GM18526 (cell line): ENCODE data around the gene CD2.

ENCODE experiments used
- POLR2A ChIP-seq: IDR thresholded peaks from 3 replicates; pipeline ENCODE4 v1.6.1; 2011; ENCODE audit not compliant: insufficient read length; ENCODE audit errors: extremely low read depth

Gene CD2

DNA sequence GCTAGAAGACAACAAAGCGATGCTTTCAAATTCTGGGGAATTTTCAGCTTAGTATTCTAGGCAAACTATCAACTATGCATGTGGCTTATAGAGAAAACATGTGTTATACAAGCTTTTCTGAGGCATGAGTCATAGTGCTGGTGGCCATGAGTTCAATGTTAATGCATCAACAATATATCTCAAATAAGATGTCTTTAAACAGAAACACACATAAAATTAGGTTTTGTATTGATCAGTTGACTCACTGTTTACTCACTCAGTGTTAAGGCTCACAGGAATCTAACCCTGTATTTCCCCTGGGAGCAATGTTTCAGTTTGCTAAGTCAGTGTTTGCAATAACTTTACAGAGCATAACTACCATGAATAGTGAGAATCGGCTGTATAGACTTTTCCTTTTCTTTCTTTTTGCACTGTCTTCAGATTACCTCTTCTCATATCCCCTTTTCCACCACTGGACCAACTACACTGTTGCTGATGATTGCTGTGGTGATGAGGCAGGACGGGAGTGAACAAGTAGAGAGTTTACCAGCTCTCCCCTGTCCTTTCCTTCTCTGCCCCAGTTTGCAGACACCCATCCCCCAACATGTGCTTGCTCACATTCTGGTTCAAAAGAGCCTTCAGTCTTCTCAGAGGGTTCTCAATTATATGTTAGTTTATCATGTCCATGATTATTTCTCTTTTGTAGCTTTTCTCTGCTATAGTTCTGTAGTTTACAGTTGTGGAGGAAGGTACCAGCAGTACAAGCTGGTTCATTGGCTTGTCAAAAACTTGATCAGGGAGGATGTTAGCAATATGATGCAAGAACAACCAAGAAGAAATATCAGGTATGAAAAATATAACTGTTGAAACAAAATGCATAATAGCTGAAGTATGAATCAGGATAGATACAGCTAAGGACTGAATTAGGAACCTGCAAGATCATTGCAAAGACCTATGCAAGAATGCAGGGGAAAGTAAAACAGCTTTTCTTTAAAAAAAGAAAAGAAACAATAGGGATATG is 23.9 kb downstream of the CD2 start:
- no peak for TF ChIP-seq POLR2A

DNA sequence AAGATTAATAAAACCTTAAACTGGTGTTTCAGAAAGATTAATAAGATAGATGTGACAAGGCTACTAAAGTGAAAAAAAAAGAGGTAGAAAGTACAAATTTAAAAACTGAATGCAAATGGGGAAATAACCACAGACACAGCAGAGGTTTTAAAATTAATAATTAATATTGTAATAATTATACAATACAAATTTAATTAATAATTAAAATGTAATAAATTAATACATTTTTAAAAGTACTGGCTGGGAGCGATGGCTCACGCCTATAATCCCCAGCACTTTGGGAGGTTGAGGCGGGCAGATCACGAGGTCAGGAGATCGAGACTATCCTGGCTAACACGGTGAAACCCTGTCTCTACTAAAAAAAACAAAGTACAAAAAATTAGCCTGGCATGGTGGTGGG is 26.8 kb downstream of the CD2 start:
- no peak for TF ChIP-seq POLR2A

DNA sequence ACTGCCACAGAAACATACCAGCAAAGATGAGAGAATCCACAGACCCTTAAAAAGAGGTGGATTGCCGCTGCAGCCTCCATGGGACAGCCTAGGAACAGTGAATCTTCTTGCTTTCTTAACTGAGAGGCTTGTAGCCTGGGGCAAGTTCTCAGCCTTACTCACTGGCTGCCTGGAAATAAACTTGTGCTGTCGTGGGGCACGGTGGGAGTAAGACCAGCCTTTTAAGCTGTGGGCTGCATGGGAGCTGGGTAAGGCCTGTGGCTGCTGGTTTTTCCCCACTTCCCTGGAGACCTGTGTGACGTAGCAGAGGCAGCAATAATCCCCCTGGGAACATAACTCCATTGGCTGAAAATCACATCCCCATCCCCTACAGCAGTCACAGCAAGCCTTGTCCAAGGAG is 30.8 kb downstream of the CD2 start:
- no peak for TF ChIP-seq POLR2A

DNA sequence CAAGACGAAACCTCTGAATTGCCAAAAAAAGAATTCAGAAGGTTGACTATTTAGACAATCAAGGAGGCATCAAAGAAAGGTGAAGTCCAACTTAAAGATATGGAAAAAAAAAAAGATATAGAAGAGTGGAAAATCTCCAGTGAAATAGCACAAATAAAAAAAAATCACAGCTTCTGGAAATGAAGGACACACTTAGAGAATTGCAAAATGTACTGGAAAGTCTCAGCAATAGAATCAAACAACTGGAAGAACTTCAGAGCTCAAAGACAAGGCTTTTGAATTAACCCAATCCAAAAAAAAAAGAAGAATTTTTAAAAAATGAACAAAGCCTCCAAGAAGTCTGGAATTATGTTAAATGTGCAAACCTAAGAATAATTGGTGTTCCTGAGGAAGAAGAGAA is 31.8 kb downstream of the CD2 start:
- no peak for TF ChIP-seq POLR2A

DNA sequence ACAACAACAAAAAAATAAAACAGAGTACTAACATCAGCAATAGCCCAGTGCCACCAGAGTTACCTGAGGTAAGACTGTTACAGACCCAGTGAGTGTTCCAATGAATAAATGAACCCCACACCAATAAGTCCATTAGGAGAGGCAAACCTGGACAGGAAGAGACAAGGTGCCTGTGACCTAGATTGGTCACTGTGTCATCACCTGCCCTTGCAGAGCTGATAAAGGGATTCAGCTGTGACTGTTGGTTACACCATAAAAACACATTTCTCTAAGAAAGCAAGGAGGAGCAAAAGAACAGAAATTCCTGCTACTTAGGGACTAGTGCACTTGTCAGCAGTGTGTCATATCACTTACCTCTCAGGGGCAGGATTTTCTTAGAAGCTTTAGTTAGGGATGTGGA is 37.5 kb downstream of the CD2 start:
- no peak for TF ChIP-seq POLR2A

DNA sequence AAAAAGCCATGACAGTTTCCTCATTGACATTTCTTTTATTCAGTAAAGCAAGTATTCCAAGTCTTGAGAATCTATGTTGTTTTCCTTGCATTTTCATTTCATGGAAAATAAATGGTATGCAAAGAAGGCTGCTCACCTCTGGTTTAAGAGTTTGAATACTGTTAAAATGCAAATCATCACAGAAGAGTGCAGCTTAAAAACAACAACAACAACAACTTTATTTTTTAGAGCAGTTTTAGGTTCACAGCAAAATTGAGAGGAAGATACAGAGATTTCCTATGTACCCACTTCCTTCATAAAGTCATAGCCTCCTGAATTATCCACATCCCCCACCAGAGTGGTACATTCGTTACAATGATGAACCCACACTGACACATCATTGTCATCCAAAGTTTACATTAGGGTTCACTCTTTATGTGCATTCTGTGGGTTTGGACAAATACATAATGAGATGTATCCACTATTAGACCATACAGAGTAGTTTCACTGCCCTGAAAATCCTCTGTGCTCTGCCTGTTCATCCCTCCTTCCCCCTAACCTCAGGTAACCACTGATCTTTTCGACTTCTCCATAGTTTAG is 39.2 kb downstream of the CD2 start:
- no peak for TF ChIP-seq POLR2A

DNA sequence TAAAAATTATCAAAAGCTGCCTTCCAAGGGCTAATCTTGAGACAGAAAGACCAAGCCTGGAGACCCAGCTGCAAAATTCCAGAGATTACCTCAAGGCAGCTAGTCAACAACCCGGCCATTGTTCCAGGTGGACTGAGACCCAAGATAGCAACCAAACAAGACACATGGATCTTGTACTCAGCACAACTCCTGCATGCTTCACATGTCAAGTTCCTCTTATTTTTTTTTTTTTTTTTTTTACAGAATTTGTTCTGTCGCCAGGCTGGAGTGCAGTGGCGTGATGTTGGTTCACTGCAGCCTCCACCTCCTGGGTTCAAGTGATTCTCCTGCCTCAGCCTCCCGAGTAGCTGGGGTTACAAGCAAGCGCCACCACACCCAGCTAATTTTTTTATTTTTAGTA is 40.1 kb downstream of the CD2 start:
- no peak for TF ChIP-seq POLR2A

DNA sequence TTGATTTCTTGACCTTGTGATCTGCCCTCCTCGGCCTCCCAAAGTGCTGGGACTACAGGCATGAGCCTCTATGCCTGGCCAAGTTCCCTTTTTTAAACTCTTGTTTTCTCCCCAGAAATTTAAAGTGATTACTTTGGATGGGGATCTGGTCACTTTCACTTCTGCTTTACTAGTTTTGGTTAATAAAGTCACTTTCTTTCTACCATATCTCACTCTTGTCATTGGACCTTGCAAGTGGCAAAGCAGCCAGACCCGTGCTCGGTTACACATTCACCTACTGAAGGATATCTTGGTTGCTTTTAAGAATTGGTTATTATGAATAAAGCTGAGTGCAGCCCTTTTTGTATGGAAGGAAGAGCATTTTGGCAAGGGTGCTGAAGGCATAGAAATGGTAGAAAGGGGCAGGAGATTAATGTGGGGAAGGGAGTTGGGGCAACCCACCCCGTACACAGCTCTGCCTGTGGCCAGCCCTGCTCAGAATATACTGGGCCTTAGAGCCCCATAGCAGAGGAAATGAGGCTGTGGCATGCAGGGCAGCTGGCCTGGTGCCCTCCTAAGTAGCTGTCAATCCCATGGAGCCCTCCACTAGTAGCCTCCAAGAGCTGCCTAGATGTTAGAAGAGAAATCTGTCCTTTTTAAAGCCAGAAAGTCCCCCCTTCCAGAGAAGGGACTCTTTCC is 40.7 kb downstream of the CD2 start:
- TF ChIP-seq POLR2A, result no peak

DNA sequence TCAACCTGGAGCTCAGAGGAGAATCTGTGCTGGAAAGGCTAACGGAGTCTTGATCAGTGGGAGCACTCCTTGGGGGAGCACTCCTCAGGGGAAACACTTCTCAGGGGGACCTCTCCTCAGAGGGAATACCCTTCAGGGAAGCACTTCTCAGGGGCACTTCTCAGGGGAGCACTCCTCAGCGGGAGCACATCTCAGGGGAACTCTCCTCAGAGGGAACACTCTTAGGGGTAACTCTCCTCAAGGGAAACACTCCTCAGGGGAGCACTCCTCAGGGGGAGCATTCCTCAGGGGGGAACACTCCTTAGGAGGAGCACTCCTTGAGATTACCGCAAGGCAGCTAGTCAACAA is 41.2 kb downstream of the CD2 start:
- no peak for TF ChIP-seq POLR2A

DNA sequence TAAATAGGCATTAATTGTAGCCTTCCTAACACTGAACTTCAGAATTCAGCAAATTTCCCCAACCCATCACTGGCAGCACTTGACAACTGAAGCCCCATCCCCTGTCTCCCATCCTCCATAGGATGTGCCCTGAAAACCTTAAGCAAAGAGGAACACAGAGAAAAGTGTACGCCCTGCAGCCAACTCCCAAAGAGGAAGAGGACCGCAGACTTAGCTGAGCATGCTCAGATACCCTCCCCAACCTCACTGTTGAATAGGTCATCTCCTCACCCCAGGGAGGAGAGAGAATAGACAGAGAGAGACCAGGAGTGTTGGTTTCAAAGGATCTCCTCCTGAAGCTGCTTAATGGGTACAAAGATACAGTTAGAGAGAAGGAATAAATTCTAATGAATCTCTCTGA is 50.5 kb downstream of the CD2 start:
- TF ChIP-seq POLR2A, result no peak

DNA sequence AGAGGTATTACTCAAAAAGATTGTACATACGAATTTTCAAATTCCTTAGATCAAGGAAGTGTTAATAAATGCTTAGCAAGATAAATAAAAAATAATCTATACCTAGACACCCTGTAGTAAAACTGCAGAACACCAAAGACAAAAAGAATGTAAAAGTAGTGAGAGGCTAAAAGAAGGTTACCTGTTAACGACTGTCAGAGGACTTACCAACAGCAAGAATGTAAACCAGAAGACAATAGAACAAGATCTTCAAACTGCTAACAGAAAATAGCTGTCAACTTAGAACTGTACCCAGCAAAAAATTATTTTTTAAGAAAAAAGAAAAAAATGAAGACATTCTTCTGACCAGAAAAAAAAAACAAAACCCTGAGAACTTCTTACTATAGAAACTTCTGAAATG is 51.2 kb downstream of the CD2 start:
- no peak for TF ChIP-seq POLR2A

DNA sequence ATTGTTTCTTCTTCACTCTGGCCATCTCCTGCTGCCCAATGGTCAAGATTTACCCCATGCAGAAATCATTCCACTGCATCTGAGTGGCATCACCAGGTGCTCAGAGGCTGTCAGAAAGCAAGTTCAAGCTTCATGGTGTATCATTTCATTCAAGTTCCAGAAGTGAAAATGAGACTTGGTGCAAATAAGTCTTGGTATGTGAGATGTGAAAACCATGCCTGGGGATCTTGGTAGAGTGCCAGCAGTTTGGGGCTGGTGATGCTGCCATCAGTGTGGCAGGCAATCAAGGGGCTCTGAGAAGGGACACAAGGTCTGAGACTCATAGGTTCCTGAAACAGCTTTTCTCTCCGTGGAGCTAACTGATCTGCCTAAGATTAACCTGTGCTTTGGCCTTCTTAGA is 52.0 kb downstream of the CD2 start:
- no peak for TF ChIP-seq POLR2A

DNA sequence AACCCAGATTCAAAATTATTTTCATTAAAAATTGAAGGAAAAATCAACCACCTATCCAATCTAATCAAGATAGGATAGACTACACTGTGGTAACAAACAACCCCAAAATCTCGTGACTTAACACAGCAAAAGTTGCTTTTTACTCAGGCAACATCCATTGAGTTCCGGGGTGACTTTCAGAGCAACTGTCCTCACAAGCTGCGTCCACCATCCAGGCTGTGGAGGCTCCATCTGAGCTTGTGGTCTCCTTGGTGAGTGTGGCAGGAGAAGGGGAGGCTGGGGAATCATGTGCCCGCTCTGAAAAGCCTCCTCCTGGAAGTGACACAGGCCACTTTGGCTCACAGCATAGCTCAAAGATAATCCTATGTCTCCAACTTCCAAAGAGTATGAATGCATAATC is 52.4 kb downstream of the CD2 start:
- no peak for TF ChIP-seq POLR2A

DNA sequence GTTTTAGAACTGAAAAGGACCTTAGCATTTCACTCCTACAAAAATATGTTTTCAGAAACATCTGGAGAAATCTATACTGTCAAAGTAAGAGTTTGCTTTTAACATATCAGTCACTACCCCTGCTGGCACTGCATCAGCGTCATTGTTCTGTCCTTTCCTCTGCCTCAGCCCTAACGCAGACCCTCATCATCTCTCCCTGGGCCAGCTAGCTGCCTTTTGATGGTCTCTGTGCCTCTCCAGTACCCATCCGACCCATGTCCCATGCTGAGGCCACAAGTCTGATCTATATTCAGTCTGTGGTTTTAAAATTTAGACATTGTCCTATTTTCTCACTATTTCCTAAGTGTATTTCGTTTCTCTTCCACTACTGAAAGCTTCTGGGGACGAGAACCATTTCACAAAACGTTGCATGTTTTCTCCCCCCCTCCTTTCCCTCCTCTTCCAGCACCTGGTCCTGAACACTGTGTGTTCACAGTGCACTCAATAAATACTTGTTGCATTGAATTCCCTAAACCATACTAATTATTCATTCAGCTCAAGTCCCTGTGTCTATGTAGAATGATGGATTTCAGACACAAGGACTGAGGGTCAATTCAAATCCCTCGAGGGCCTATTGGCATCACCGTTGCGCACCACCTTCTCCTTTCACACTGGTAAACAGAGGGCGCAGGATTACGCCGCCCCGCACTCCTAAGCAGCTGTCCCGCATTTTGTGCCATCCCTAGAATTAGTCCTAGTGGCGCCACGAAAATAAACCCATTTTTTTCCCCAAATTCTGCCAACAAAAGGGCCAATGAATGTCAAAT is 53.4 kb downstream of the CD2 start:
- TF ChIP-seq POLR2A, result no peak

DNA sequence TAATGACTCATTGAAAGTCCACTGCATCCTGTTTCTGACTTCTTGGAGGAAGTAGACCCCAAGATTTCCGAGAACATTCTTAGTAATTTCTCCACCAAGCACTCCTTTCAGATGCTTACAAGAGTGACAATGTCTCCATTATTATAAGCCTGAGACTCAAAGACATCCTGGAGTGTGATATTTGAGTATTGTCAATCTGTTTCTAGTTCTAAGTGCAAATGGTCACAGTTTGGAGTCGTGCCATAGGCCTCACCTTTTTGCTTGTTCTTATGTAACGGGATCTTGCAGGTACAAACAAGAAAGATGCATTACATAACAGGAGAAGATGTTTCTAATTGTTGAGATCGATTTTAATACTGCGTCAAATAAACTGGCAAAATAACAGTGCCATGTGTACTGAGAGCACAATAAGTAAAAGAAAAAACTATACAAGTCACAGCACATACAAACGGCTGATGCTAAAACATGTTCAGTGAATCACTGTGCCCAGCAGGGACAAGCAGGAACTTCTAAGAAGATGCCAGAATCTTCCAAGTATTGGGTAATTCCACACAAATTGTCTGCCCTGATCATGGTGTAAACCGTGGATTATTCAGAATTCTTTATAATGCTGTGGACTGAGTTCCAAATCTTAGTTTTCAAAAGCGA is 54.1 kb downstream of the CD2 start:
- TF ChIP-seq POLR2A, result no peak
